Cardiac septum (tissue), 1 donor: Measurements from ENCODE around the gene PRKCH. TPM values are rescaled to one million over a fixed set of nuclear protein-coding genes. Genes with fewer than 3 reads are reported as not detected.
A peak's percentile ranks its signal among the peaks of the same experiment; 100 is the strongest.

Experiments used
- DNase-seq: peaks from one replicate; pipeline ENCODE4 v3.0.0-alpha.2; 2020; ENCODE audit warnings: low spot score
- intact Hi-C: fragments of 100-400 bp; cut with DNase I; formaldehyde crosslinking; loops from one replicate; pipeline ENCODE4 v1.14.0; 2022
- long read RNA-seq: library from polyadenylated mRNA; unstranded; transcript quantifications from one replicate; pipeline ENCODE4 v2.0.0, GENCODE V29; 2021
- total RNA-seq: library from RNA; stranded (reverse); fragmentation: NEBNext Ultra II Directional; extraction: Animal tissue kit (Norgen Biotek cat#: 25700); gene quantifications from one replicate; pipeline ENCODE4 v1.2.1, GENCODE V29; 2021
- donor health status: DM: no; HTN: no; CAD: no.

PRKCH gene
- 17.0 TPM for total RNA-seq
- long read RNA-seq, transcript PRKCH-201 (14 exons, 3,582 nt), result major isoform, 7 of 19 reads
- long read RNA-seq, partial matches to known transcripts, result 4 of 19 reads
- long read RNA-seq, other reads (novel, unspliced or antisense), result 8 of 19 reads

- intact Hi-C loops, result loop anchor here (5.0 to 10.0 kb wide), 2 partner anchors 36 to 93 kb away; no protein-coding TSS in a partner anchor
- peak; percentile 84 for DNase-seq
Observed at GRCh38 chr14:61321385-61322010, at the start of gene PRKCH. TSS of gene PRKCH (plus strand) at chr14:61321579. CDS start at chr14:61322102, 523 bp downstream.

DNA sequence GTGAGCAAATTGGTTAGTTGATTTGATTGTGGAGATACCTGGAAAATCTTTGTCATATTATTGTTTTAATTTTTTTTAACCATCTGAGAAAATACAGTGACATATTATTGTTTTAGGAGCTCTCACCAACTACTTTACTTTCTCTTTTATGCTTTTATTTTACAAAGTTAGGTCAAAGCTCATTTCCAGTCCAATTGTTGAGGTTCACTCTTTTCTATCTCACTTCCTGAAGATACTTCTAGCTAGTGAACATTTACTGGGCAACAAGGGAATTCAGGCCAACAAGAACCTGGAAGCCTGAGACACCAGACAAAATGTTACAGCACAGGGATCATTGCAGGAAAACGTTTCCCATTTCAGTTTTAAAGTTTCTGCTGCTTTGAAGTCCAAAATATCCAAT, 44.1 kb upstream of the PRKCH start:
- no peak for DNase-seq

DNA sequence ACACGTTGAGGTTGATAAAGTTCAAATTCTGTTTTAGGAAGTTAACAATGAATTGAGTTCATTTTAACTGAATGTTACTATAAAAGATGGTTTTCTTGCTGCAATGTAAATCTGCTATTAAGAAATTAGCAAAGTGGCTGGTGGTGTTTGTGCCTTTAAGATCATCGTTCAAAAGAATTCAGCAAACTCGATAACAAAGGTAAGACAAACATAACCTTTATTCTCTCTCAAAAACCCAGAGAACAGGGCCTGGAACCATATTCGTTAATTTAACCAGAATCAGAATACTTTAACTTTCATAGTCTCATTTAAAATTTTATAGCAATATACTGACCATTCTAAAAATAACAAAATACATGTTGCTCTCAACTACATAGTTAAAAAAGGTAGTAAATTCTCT, 43.6 kb upstream of the PRKCH start:
- intact Hi-C loops, result no loop called here
- no peak for DNase-seq

More for the DNA sequence above, 44.1 kb upstream of the PRKCH start:
- intact Hi-C loops, result no loop called here

DNA sequence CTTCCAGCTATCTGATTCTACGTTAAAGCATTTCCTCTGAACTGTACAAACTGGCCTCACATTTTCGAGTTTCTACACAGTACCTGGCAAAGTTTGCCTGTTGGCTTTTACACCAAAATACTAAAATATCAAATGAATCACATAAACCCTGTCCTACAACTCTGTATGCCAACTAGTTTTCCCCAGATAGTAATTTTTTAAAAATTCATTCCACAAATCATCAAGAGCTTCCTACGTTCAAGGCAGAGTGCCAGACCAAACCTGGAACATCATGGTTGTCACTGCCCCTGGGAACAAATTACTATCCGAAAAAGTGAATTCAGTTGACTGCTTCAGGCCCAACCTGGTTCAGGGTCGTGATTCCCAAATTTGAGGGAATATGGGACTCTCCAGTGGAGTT, 42.3 kb upstream of the PRKCH start:
- intact Hi-C loops, result no loop called here
- DNase-seq, result no peak

DNA sequence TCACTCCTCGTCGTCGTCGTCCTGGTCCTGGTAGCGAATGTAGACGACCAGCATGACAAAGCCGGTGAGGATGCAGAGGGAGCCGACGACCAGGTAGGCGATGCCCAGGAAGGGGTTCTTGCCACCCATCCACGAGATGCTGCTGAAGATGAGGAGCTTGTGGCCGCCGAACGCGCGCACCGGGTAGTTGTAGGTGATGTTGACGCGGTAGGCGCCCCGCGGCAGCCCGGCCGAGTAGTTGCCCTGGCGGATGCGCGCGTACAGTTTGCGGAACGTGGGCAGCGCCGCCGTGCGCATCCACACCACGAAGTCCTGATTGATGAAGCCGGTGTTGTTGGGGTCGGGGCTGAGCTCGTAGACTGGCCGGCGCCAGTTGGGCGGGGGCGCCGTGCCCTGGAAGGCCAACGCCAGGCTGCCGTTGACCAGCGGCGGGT, 41.3 kb upstream of the PRKCH start:
- intact Hi-C loops, result no loop called here
- no peak for DNase-seq

GRCh38 chr14:61280526-61281185, 40.7 kb upstream of the PRKCH start:
- peak; percentile 77 for DNase-seq
- intact Hi-C loops, result no loop called here

GRCh38 chr14:61281186-61281947, 40.0 kb upstream of the PRKCH start, which contains the start of gene TMEM30B:
TSS of gene TMEM30B (minus strand) at chr14:61281338. CDS start at chr14:61281147, 191 bp downstream.
- intact Hi-C loops, result no loop called here
- DNase-seq, result no peak

DNA sequence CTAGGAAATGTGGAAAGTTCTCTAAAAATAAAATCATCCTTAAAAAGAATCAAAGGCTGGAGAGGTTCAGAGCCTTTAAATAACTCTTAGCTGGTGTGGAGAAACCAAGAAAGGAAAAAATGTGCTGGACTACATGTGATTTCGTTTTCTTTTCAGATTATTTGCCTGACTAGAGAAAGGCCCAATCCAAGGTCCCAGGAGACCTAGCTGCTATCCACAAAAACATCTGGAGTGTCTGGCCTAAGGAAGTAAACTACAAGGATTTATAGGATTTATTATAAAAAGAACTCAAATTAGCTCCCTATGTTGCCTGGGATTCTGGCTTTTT, 39.5 kb upstream of the PRKCH start:
- no peak for DNase-seq
- intact Hi-C loops, result no loop called here

GRCh38 chr14:61282746-61283145, 38.6 kb upstream of the PRKCH start:
- DNase-seq, result no peak
- intact Hi-C loops, result no loop called here

DNA sequence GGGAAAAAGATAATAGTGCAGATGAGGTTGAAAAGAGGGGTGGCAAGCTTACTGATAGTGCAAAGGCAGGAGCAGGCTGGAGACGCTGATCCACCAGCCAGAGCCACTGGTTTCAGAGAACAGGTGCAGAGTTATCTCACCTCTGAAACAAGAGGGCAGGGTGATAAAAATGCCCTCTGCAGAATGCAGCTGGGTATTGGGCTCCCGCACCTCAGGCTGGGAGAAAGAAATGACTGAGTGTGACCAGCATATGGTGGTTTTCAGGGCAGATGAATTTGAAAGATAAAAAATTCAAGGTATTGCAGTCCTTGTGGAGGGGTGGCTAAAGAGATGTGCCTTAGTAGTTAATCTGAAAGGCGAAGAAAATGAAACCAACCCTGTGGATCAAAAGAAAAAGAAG, 37.4 kb upstream of the PRKCH start:
- intact Hi-C loops, result no loop called here
- DNase-seq, result no peak

GRCh38 chr14:61285364-61285763, 36.0 kb upstream of the PRKCH start:
- no peak for DNase-seq
- intact Hi-C loops, result no loop called here

DNA sequence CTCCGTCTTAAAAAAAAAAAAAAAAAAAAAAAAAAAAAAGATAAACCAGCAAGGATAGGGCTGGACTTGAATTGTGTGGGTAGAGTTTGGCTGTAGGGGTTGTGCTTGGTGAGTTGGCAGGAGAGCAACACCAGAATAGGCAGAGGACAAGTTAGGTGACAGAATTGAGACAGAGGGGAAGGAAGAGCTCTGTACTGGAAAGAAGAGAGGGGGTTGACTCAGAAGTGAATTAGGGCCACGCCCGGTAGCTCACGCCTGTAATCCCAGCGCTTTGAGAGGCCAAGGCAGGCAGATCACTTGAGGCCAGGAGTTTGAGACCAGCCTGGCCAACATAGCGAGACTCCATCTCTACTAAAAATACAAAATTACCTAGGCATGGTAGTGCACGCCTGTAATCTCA, 34.2 kb upstream of the PRKCH start:
- intact Hi-C loops, result no loop called here
- no peak for DNase-seq

DNA sequence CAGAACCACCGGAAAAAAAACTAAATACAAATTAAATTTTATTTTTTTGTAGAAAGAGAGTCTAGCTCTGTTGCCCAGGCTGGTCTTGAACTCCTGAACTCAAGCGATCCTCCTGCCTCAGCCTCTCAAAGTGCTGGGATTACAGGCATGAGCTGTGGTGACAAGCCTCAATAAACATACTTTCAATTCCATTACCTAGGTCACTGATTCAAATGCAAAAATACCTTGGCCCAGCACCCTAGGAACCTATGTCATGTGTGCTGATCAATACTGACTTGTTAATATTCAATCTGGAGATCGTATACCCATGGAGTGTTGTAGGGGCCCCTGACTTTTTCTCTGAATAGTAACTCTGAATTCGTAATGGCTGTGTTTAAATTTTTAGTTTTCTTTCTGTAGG, 33.2 kb upstream of the PRKCH start:
- intact Hi-C loops, result no loop called here
- DNase-seq, result no peak

- DNase-seq, result no peak
- intact Hi-C loops, result no loop called here
Observed at GRCh38 chr14:61288720-61289119, 32.7 kb upstream of the PRKCH start.

DNA sequence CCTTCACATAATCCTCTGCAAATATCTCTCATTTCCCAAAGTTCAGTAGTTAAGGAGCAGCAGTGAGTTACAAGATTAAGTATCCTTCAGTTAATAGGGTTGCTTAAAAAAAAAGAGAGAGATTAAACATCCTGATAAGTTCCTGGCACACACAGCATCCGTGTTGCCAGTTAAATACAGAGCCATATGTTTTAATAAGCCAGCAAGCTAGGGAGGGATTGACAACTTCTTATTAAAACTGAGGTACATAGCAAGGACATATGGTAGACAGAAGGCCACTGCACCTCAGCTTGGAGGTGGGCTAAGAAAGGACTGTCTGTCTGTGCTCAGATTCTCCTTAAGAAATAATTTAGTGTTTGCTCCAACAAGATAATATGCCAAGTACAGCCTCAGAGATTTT, 30.7 kb upstream of the PRKCH start:
- intact Hi-C loops, result no loop called here
- no peak for DNase-seq

DNA sequence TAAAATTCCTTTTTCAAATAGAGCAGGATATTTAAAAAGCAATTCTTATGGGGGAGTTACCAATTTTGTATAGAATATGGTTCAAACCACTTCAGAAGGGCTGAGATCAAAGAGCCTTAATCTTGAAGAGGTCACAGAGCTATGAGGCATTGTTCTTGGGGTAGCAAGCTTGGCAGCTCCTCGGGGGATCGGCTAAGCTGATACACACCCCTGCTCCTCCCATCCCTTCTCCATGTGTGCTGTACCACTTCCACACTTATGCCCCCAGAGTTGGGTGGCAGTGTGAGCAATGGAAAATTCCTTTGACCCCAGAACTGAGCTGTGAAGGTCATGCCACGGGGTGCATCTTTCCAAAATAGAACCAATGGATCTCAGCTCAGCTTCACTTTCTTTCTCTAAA, 25.2 kb upstream of the PRKCH start:
- DNase-seq, result no peak
- intact Hi-C loops, result loop anchor here (5.0 kb wide), 3 partner anchors 161 to 831 kb away; no protein-coding TSS in a partner anchor

DNA sequence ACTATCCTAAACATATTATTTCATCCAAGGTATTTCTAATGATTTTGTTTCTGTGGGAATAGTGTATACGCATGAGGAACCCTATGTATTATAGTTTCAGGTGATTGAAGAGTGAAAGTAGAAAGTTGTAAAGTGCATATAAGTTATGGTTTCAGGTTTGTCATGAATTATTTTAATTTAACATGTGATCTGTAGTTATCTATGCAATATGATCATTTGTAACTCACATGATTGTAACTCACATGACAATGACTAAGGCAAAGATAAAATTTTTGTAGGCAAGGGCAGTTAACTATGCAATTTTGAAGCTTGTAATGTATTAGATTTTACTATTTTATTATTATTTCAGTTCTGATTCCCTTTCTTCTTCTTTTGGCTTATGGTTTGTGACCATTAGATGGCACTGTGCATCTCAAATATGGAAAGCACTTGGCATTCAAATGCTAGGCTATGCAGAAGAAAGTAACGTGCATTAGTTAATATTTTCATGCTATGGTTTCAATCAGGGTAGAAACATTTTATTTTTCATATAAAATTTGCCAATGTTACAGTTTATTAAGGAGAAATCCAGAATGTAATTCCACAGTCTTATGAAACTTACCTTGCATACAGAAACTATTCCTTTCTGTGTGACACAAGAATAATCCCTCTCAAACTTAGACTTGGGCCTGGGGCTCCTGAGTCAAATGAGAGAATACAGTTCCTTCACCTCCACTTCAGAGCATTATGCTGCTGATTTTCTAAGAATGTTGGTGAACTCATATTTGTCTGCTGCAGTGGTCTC, 24.5 kb upstream of the PRKCH start:
- intact Hi-C loops, result loop anchor here (5.0 kb wide), 3 partner anchors 160 to 830 kb away; no protein-coding TSS in a partner anchor
- no peak for DNase-seq

DNA sequence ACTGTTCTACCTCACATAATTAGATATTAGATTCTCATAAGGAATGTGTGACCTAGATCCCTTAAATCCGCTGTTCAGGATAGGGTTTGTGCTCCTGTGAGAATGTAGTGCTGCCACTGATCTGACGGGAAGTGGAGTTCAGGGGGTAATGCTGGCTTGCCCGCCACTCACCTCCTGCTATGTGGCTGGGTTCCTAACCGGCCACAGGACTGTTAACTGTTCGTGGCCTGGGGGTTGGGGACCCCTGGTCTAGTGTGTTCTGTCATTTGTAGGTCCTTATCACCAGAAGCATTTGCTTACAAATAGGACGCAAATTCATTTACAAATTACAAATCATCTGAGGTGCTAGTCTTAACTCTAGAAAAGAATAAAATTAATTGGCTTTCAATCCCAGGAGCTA, 23.8 kb upstream of the PRKCH start:
- intact Hi-C loops, result loop anchor here (5.0 kb wide), 3 partner anchors 160 to 830 kb away; no protein-coding TSS in a partner anchor
- no peak for DNase-seq

GRCh38 chr14:61298824-61299223, 22.6 kb upstream of the PRKCH start:
- DNase-seq, result no peak
- intact Hi-C loops, result loop anchor here (5.0 kb wide), 3 partner anchors 158 to 828 kb away; no protein-coding TSS in a partner anchor
